T1000 (cell line): Measurements from ENCODE around the gene TMEM221.

ENCODE experiments used
- DNase-seq: peaks from one replicate; lab custom pipeline; 2025; ENCODE audit warnings: mixed read lengths; lab: John Stamatoyannopoulos, UW

TMEM221 gene

GRCh38 chr19:17441241-17442021 is 7.0 kb downstream of the TMEM221 start:
- no peak for DNase-seq

- DNase-seq, result no peak
Measured at GRCh38 chr19:17436874-17437267, 11.6 kb downstream of the TMEM221 start.

GRCh38 chr19:17436094-17436873 is 12.2 kb downstream of the TMEM221 start:
- no peak for DNase-seq

GRCh38 chr19:17435218-17435617 is 13.2 kb downstream of the TMEM221 start:
- no peak for DNase-seq

GRCh38 chr19:17431417-17431816 is 17.1 kb downstream of the TMEM221 start:
- no peak for DNase-seq

GRCh38 chr19:17429641-17430113 is 18.8 kb downstream of the TMEM221 start:
- no peak for DNase-seq

- DNase-seq, result no peak
Measured at GRCh38 chr19:17424743-17425365, 23.6 kb downstream of the TMEM221 start.

GRCh38 chr19:17423429-17424208 is 24.8 kb downstream of the TMEM221 start:
- DNase-seq, result no peak

- no peak for DNase-seq
Measured at GRCh38 chr19:17421942-17422341, 26.5 kb downstream of the TMEM221 start.

GRCh38 chr19:17420475-17420924 is 28.0 kb downstream of the TMEM221 start:
- DNase-seq, result no peak

- DNase-seq, result peak; percentile 94
Measured at GRCh38 chr19:17419621-17420474, 28.6 kb downstream of the TMEM221 start, which contains the start of gene MVB12A. TSS of gene MVB12A (plus strand) at chr19:17420047. CDS start at chr19:17420136, 89 bp downstream.

GRCh38 chr19:17419154-17419620 is 29.3 kb downstream of the TMEM221 start:
- no peak for DNase-seq

- DNase-seq, result no peak
Measured at GRCh38 chr19:17418710-17419109, 29.8 kb downstream of the TMEM221 start.

- no peak for DNase-seq
Measured at GRCh38 chr19:17415121-17415520, 33.3 kb downstream of the TMEM221 start.

GRCh38 chr19:17414097-17414496 is 34.4 kb downstream of the TMEM221 start:
- no peak for DNase-seq

- DNase-seq, result no peak
Measured at GRCh38 chr19:17411801-17412200, 36.7 kb downstream of the TMEM221 start.

GRCh38 chr19:17409990-17410389 is 38.5 kb downstream of the TMEM221 start:
- no peak for DNase-seq

- no peak for DNase-seq
Measured at GRCh38 chr19:17406887-17407196, 41.6 kb downstream of the TMEM221 start.

- DNase-seq, result no peak
Measured at GRCh38 chr19:17406046-17406886, 42.2 kb downstream of the TMEM221 start.
